ENCODE measurements around the gene MMP13.
"Not testable (repeated sequence)": the region's sequence is repeated elsewhere in the genome, so short reads cannot be mapped to it uniquely, and the experiment has no call there.

MMP13 gene

GRCh38 chr11:102934735-102935134 is 20.8 kb downstream of the MMP13 start:
- no peak for DNase-seq

- peak; percentile 24 for DNase-seq
These were observed 21.9 kb downstream of the MMP13 start for GRCh38 chr11:102933627-102934026.

- DNase-seq, result no peak
These were observed 22.9 kb downstream of the MMP13 start for GRCh38 chr11:102932678-102933077.

GRCh38 chr11:102930451-102930850 is 25.1 kb downstream of the MMP13 start:
- no peak for DNase-seq

GRCh38 chr11:102929972-102930371 is 25.6 kb downstream of the MMP13 start:
- DNase-seq, result no peak

- DNase-seq, result no peak
These were observed 26.4 kb downstream of the MMP13 start for GRCh38 chr11:102929166-102929565.

GRCh38 chr11:102928247-102928646 is 27.3 kb downstream of the MMP13 start:
- no peak for DNase-seq

- no peak for DNase-seq
These were observed 27.9 kb downstream of the MMP13 start for GRCh38 chr11:102927624-102927990.

- DNase-seq, result no peak
These were observed 28.4 kb downstream of the MMP13 start for GRCh38 chr11:102926961-102927623.

GRCh38 chr11:102926517-102926916 is 29.0 kb downstream of the MMP13 start:
- no peak for DNase-seq

- no peak for DNase-seq
These were observed 29.5 kb downstream of the MMP13 start for GRCh38 chr11:102925988-102926387.

- DNase-seq, result no peak
These were observed 30.6 kb downstream of the MMP13 start for GRCh38 chr11:102924851-102925380.

- DNase-seq, result no peak
These were observed 33.8 kb downstream of the MMP13 start for GRCh38 chr11:102921587-102922220.

GRCh38 chr11:102920118-102920684 is 35.3 kb downstream of the MMP13 start:
- DNase-seq, result no peak

- DNase-seq, result no peak
These were observed 40.5 kb downstream of the MMP13 start for GRCh38 chr11:102915044-102915375.

- DNase-seq, result peak; percentile 33
These were observed 41.1 kb downstream of the MMP13 start for GRCh38 chr11:102914238-102915043.

GRCh38 chr11:102912482-102912830 is 43.1 kb downstream of the MMP13 start:
- no peak for DNase-seq

GRCh38 chr11:102911758-102912481 is 43.6 kb downstream of the MMP13 start:
- no peak for DNase-seq

GRCh38 chr11:102905848-102906247 is 49.7 kb downstream of the MMP13 start:
- not testable (repeated sequence) for DNase-seq

GRCh38 chr11:102903895-102904294 is 51.6 kb downstream of the MMP13 start:
- DNase-seq, result not testable (repeated sequence)

GRCh38 chr11:102900346-102900745 is 55.2 kb downstream of the MMP13 start:
- DNase-seq, result no peak

Measured in activated CD4-positive, alpha-beta T cell treated with anti-CD3 and anti-CD28 coated beads, Interleukin-2, Interleukin-6, amounts not matched to agents 100 ng/mL and 50 ng/mL, durations not matched to agents 16 hours and 8 hours (primary cell).